Right lobe of liver (tissue), 6 donors: ENCODE results near the gene LRMDA. TPM values are rescaled to one million over a fixed set of nuclear protein-coding genes. Genes with fewer than 3 reads are reported as not detected.

Experiments
- ATAC-seq, 4 donors: fragments of 200-7000 bp; cut with Tn5 transposase; one replicate each; pipeline ENCODE4 v1.9.1; 2020; ENCODE audit warnings: mild to moderate bottlenecking in 4 of 4, moderate library complexity in 4 of 4
- DNase-seq, 3 donors: peaks; one replicate each; pipeline ENCODE4 v3.0.0-alpha.2; 2020
- H3K27ac ChIP-seq, 3 donors: fragments of 200-600 bp; one replicate each; pipeline ENCODE4 v1.8.0; 2022
- H3K27me3 ChIP-seq, 2 donors: fragments of 200-600 bp; one replicate each; pipeline ENCODE4 v1.8.0; 2022
- H3K36me3 ChIP-seq, 4 donors: fragments of 200-600 bp; sonication (generic) in 1 of 4; one replicate each; pipeline versions ENCODE4 v1.5.1 to v1.8.0; 2017 to 2022; ENCODE audit warnings: control low read depth in 1 of 4
- H3K4me1 ChIP-seq, 4 donors: fragments of 200-600 bp; sonication (generic) in 1 of 4; one replicate each; pipeline versions ENCODE4 v1.5.1 to v1.8.0; 2017 to 2022; ENCODE audit warnings: control low read depth in 1 of 4
- H3K4me3 ChIP-seq, 3 donors: fragments of 200-600 bp; one replicate each; pipeline ENCODE4 v1.8.0; 2022
- H3K9me3 ChIP-seq, 4 donors: fragments of 200-600 bp; sonication (generic) in 1 of 4; one replicate each; pipeline versions ENCODE4 v1.5.1 to v1.8.0; 2017 to 2022; ENCODE audit warnings: control low read depth in 1 of 4
- POLR2A ChIP-seq: fragments of 450-650 bp; IDR thresholded peaks from one replicate; pipeline ENCODE4 v1.6.1; 2017; ENCODE audit warnings: antibody characterized with exemption, mild to moderate bottlenecking
- WGBS: methylation state at CpG from one replicate; pipeline ENCODE4 v1.1.6; 2018; ENCODE audit warnings: low coverage, low lambda C conversion rate; ENCODE audit not compliant: insufficient coverage; ENCODE audit errors: missing lambda C conversion rate; 5-methylcytosine and 5-hydroxymethylcytosine counted together
- intact Hi-C, 2 donors: fragments of 100-400 bp; cut with DNase I; formaldehyde crosslinking; loops; one replicate each; pipeline versions ENCODE4 v1.11.2 to v1.14.1; 2022
- total RNA-seq, 6 experiments: library from RNA; depleted of rRNA in 2 of 6; stranded (reverse); fragments of >200 nt in 2 of 6; fragmentation: NEBNext Ultra II Directional in 3 of 6; extraction: Animal tissue kit (Norgen Biotek cat#: 25700) in 3 of 6; gene quantifications; one replicate each; pipeline versions ENCODE4 v1.1.0 to v1.2.4, GENCODE V29; 2016 to 2023
- TF ChIP-seq, protein P1 (sequence below), 4 donors: fragments of 200-600 bp in 3 of 4; fragments of 450-650 bp in 1 of 4; IDR thresholded peaks; one replicate each; pipeline versions ENCODE4 v1.5.1 to v1.8.0; 2016 to 2022; ENCODE audit warnings: antibody characterized with exemption in 4 of 4, mild to moderate bottlenecking in 2 of 4
- donor health status: DM: no; HTN: yes; CAD: no.
- donor health status: DM: no; HTN: no; CAD: no.
- donor health status: DM: no; HTN: no; CAD: no.
- donor health status: DM: no; HTN: yes; CAD: no.
- donor health status: DM: no; HTN: yes; CAD: no.

The LRMDA gene
- total RNA-seq, 6 experiments from 2014 or later: 9.9 to 19.9 (median 16.3) TPM

DNA sequence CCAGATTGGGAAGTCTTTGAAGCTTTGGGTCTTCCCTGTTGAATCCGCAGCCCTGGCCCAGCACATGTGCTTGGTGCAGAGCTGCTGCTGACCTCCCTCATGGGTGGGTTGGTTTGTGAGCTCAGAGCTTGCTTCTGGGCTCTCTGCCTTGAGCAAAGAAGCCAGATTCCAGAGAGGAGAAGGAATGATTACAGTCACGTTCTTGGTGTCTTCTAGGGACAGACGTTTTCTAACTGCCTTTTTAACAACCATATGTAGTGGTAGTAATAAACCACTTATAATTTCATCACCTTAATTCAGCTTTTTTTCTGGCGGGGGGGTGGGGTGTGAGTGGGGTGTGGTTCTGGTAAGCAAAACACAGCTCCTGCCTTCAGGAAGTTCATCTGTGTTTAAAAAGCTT, 39.5 kb downstream of the LRMDA start:
- ATAC-seq: no peak
- intact Hi-C loops: no loop called here
- 68% methylated on average over 4 of the region's 4 CpGs for WGBS

DNA sequence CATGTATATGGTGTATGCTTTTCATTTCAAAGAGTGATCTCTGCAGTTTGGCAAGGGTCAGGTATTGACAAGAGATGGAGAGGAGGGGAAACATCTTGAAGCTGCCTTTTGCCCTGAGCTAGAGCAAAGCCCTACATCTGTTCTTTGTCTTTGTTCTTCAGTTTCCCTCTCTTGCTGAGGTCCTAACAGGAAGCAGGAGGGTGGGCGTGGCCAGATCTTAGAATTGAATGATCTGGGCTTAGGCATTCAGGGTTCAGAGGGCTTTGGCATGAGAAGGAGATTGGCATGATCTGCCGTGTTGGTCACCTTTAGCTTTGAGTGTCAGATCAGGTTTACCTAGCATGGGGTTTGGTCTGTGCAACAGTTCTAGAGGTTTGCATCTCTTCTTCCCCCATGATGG, 41.3 kb downstream of the LRMDA start:
- no peak for DNase-seq
- Histone ChIP-seq H3K27me3 (no peaks in the 10 kb centered on the region), H3K36me3 (no peaks in the 10 kb centered on the region), H3K9me3 (no peaks in the 10 kb centered on the region), H3K4me3 (no peak overlapping the region), H3K4me1 (peaks cover 0 to 3% (median 0%) of the 10 kb centered on the region in 4 donors), H3K27ac (no peak overlapping the region)
- intact Hi-C loops: no loop called here
- whole genome bisulfite sequencing: 100% methylated on average over 1 of the region's 2 CpGs
- no peak for TF ChIP-seq POLR2A
- TF ChIP-seq, protein P1, sequence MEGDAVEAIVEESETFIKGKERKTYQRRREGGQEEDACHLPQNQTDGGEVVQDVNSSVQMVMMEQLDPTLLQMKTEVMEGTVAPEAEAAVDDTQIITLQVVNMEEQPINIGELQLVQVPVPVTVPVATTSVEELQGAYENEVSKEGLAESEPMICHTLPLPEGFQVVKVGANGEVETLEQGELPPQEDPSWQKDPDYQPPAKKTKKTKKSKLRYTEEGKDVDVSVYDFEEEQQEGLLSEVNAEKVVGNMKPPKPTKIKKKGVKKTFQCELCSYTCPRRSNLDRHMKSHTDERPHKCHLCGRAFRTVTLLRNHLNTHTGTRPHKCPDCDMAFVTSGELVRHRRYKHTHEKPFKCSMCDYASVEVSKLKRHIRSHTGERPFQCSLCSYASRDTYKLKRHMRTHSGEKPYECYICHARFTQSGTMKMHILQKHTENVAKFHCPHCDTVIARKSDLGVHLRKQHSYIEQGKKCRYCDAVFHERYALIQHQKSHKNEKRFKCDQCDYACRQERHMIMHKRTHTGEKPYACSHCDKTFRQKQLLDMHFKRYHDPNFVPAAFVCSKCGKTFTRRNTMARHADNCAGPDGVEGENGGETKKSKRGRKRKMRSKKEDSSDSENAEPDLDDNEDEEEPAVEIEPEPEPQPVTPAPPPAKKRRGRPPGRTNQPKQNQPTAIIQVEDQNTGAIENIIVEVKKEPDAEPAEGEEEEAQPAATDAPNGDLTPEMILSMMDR (IDR thresholded peaks at IDR 0.05): no peak
- ATAC-seq: peak in 1 of 4 donors; percentile 37

More for the DNA sequence above, 39.5 kb downstream of the LRMDA start:
- no peak for DNase-seq
- Histone ChIP-seq H3K4me3 (no peak overlapping the region), H3K27me3 (no peaks in the 10 kb centered on the region), H3K36me3 (no peaks in the 10 kb centered on the region), H3K9me3 (no peaks in the 10 kb centered on the region), H3K4me1 (peaks cover 0 to 3% (median 0%) of the 10 kb centered on the region in 4 donors), H3K27ac (no peak overlapping the region)
- TF ChIP-seq POLR2A: no peak
- TF ChIP-seq, protein P1 (IDR thresholded peaks at IDR 0.05): no peak

DNA sequence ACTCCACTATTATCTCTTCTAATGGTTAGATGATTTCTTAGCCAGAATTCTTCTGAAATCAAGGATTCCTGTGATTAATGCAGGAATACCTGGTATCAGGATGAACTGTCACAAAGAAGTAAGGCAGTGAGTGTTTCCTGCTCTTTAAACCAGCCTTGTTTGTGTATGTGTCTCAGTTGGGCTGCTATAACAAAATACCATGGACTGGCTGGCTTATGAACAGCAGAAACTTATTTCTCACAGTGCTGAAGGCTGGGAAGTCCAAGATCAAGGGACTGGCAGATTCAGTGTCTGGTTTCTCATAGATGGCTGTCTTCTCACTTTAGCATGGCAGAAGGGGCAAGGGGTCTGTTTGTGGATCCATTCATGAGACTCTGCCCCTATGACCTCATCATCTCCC, 42.7 kb downstream of the LRMDA start:
- Histone ChIP-seq H3K4me3 (no peak overlapping the region), H3K27me3 (no peaks in the 10 kb centered on the region), H3K27ac (no peak overlapping the region), H3K36me3 (no peaks in the 10 kb centered on the region), H3K4me1 (peaks cover 0 to 3% (median 0%) of the 10 kb centered on the region in 4 donors), H3K9me3 (no peaks in the 10 kb centered on the region)
- intact Hi-C loops: no loop called here
- DNase-seq (no peak), ATAC-seq (no peak)
- TF ChIP-seq, protein P1 (IDR thresholded peaks at IDR 0.05): no peak
- no peak for TF ChIP-seq POLR2A

DNA sequence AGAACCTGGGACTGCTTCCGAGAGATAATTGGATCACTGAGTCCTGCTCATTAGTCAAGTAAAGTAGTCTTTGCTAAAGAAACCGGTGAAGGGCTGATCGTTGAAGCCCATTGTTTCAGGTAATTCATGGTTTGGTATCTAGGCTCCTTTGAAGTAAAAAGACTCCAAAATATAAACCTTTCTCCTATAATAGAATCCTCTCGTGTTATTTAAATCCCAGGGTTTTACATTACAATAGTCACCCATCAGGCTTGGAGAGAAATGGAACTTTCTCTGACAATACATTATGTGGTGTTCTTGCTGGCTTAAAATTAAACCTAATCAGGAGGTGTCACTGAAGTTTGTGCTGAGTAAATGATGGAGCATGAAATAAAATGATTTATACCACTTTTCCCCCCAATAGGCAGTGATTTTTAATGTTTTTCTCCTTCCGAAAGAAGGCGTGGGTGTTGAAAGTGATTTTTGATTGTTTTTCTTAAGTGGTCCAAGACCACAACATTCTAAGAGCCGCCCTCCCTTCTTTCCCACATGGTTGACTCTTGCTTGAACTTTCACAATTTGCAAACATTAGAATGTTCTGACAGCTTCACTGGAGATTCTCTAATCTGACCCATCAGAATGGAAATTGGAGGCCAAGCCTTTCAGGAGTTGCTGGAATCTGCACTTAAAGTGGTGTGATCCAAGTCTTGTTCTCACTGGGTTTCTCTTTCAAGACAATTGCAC, 44.2 kb downstream of the LRMDA start:
- Histone ChIP-seq H3K27me3 (no peaks in the 10 kb centered on the region), H3K4me3 (no peak overlapping the region), H3K36me3 (no peaks in the 10 kb centered on the region), H3K4me1 (peaks cover 0 to 3% (median 0%) of the 10 kb centered on the region in 4 donors), H3K27ac (no peak overlapping the region), H3K9me3 (no peaks in the 10 kb centered on the region)
- ATAC-seq (no peak), DNase-seq (no peak)
- intact Hi-C loops: no loop called here
- WGBS: 82% methylated on average over 5 of the region's 7 CpGs
- TF ChIP-seq, protein P1 (IDR thresholded peaks at IDR 0.05): no peak
- TF ChIP-seq POLR2A: no peak
